Vagina (tissue), 2 donors: ENCODE measurements around the gene SDCBP2. TPM values are rescaled to one million over a fixed set of nuclear protein-coding genes. Genes with fewer than 3 reads are reported as not detected.
A peak's percentile ranks its signal among the peaks of the same experiment; 100 is the strongest.

Experiments used
- DNase-seq, 2 donors: peaks; one replicate each; pipeline ENCODE4 v3.0.0-alpha.2; 2017; ENCODE audit errors: extremely low spot score in 2 of 2
- H3K27ac ChIP-seq: fragments of 200-600 bp; sonication (generic); one replicate; pipeline ENCODE4 v1.5.1; 2019
- H3K27me3 ChIP-seq: fragments of 200-600 bp; sonication (generic); one replicate; pipeline ENCODE4 v1.5.1; 2019
- H3K36me3 ChIP-seq, 2 donors: fragments of 200-600 bp; sonication (generic); one replicate each; pipeline ENCODE4 v1.5.1; 2017 to 2019
- H3K4me1 ChIP-seq: fragments of 200-600 bp; sonication (generic); one replicate; pipeline ENCODE4 v1.5.1; 2019
- H3K4me3 ChIP-seq, 2 donors: fragments of 200-600 bp; sonication (generic); 1 replicate in 1 of 2; 2 replicates in 1 of 2; pipeline ENCODE4 v1.5.1; 2016 to 2019
- H3K9me3 ChIP-seq: fragments of 200-600 bp; sonication (generic); one replicate; pipeline ENCODE4 v1.5.1; 2019
- CTCF ChIP-seq, 3 experiments: fragments of 450-650 bp in 2 of 3; fragments of 200-600 bp in 1 of 3; sonication (generic) in 1 of 3; IDR thresholded peaks; one replicate each; pipeline ENCODE4 v1.5.1; 2017 to 2019; ENCODE audit warnings: antibody characterized with exemption in 3 of 3, mild to moderate bottlenecking in 2 of 3, moderate library complexity in 2 of 3
- POLR2A ChIP-seq, 2 donors: fragments of 450-650 bp; IDR thresholded peaks; one replicate each; pipeline ENCODE4 v1.6.1; 2017; ENCODE audit warnings: antibody characterized with exemption in 2 of 2, mild to moderate bottlenecking in 2 of 2, moderate library complexity in 2 of 2
- POLR2AphosphoS5 ChIP-seq, 2 donors: sonication (generic); formaldehyde crosslinking; IDR thresholded peaks; one replicate each; pipeline ENCODE4 v1.9.0; 2017; ENCODE audit warnings: antibody characterized with exemption in 2 of 2, mild to moderate bottlenecking in 2 of 2, low read depth in 1 of 2; ENCODE audit not compliant: insufficient read depth in 1 of 2
- intact Hi-C: fragments of 100-400 bp; cut with DNase I; formaldehyde crosslinking; loops from one replicate; pipeline ENCODE4 v1.15.1; 2023
- total RNA-seq: library from RNA; depleted of rRNA; stranded (reverse); fragments of >200 nt; gene quantifications from one replicate; pipeline ENCODE4 v1.2.3, GENCODE V29; 2016

Gene SDCBP2
- total RNA-seq, 1 donor from 2014 or later, result 43.5 TPM

GRCh38 chr20:1334370-1334731 is 5.4 kb upstream of the SDCBP2 start:
- H3K27ac ChIP-seq, result no peak overlapping the region
- H3K4me1 ChIP-seq, result peaks cover 37% of the 10 kb centered on the region

DNA sequence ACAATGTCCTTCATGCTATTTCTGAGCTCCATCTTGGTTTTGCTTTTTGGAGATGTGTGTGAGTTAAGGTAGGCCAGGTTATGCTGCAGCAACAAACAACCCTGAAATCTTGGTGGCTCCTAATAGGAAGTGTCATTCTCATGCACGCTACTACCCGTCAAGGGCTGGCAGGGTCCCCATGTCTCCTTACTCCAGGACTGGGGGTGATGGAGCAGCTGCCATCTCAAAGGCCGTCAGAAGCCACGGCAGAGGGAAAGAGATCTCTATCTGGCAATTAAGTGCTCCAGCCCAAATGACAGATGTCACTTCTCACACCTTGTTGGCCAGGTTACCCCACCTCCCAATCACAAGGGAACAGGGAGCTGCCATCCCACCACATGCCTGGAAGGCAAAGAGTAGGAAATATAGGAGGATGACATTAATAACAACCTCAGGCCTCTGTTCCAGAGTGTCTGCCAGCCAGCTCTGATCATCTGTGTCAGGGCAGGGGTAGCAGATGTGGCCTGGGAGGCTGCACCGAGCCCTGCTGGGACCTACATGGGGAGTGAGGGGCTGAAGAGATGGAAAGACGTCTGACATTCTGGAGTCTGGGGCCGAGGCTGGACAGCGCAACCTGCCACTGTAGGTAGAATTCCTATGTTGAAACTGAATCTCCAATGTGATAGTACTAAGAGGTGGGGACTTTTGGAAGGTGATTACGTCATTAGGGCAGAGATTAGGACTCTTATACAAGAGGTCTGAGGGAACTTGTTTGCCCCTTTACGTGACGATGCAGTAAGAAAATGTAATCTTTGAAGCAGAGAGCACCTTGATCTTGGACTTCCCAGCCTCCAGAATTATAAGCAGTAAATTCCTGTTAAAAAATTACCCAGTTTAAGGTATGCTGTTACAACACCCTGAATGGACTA is 4.8 kb upstream of the SDCBP2 start:
- Histone ChIP-seq H3K4me1 (peaks cover 44% of the 10 kb centered on the region), H3K27ac (no peak overlapping the region)
- intact Hi-C loops, result no loop called here

More at GRCh38 chr20:1334370-1334731, 5.4 kb upstream of the SDCBP2 start:
- peak in 1 of 2 donors; percentile 28 for DNase-seq
- no peak overlapping the region for H3K4me3 ChIP-seq
- H3K27me3 ChIP-seq, result no peaks in the 10 kb centered on the region
- no peak for TF ChIP-seq POLR2AphosphoS5 (IDR thresholded peaks at IDR 0.05; ENCODE audit: insufficient read depth in 1 of 2, low read depth in 1 of 2)
- TF ChIP-seq CTCF (IDR thresholded peaks at IDR 0.05), result no peak
- no peak for TF ChIP-seq POLR2A (IDR thresholded peaks at IDR 0.05)
- intact Hi-C loops, result no loop called here
- no peaks in the 10 kb centered on the region for H3K9me3 ChIP-seq
- H3K36me3 ChIP-seq, result no peaks in the 10 kb centered on the region

GRCh38 chr20:1332749-1333300 is 3.9 kb upstream of the SDCBP2 start:
- H3K27me3 ChIP-seq, result no peaks in the 10 kb centered on the region
- no peaks in the 10 kb centered on the region for H3K9me3 ChIP-seq
- peaks cover 50% of the 10 kb centered on the region for H3K4me1 ChIP-seq
- H3K4me3 ChIP-seq, result no peak overlapping the region
- intact Hi-C loops, result no loop called here
- no peak overlapping the region for H3K27ac ChIP-seq
- peak; percentile 22 to 42 for DNase-seq
- no peaks in the 10 kb centered on the region for H3K36me3 ChIP-seq
- TF ChIP-seq POLR2A (IDR thresholded peaks at IDR 0.05) (no peak), POLR2AphosphoS5 (IDR thresholded peaks at IDR 0.05; ENCODE audit: insufficient read depth in 1 of 2, low read depth in 1 of 2) (no peak)

More for the DNA sequence above, 4.8 kb upstream of the SDCBP2 start:
- H3K27me3 ChIP-seq, result no peaks in the 10 kb centered on the region
- H3K4me3 ChIP-seq, result no peak overlapping the region
- no peaks in the 10 kb centered on the region for H3K36me3 ChIP-seq
- TF ChIP-seq CTCF (IDR thresholded peaks at IDR 0.05), result no peak
- no peaks in the 10 kb centered on the region for H3K9me3 ChIP-seq
- peak; percentile 74 to 78 for DNase-seq

DNA sequence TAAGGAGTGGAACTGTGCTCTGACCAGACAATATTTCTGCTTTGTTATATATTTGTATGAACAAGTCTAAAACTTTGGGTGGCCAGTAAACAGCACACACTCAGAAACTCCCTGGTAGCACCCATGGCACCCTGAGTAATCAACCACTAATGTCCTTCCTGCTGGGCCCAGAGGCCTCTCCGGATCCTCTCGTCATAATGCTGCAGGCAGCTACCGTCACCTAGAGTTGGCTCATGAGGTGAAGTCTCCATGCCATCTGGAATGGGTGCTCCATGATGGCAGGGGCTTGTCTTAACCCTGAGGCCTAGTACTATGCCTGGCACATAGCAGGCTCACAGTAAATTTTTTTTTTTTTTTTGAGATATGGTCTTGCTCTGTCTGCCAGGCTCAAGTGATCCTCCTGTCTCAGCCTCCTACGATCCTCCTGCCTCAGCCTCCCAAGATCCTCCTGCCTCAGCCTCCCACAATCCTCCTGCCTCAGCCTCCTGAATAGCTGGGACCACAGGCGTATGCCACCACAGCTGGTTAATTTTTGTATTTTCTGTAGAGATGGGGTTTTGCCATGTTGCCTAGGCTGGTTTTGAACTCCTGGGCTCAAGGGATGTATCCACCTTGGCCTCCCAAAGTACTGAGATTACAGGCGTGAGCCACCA is 3.0 kb upstream of the SDCBP2 start:
- H3K4me1 ChIP-seq, result peaks cover 50% of the 10 kb centered on the region
- no peaks in the 10 kb centered on the region for H3K36me3 ChIP-seq
- no peaks in the 10 kb centered on the region for H3K27me3 ChIP-seq
- intact Hi-C loops, result no loop called here
- peak; percentile 64 to 78 for DNase-seq
- no peak overlapping the region for H3K4me3 ChIP-seq
- TF ChIP-seq POLR2A (IDR thresholded peaks at IDR 0.05), result no peak
- no peak for TF ChIP-seq POLR2AphosphoS5 (IDR thresholded peaks at IDR 0.05; ENCODE audit: insufficient read depth in 1 of 2, low read depth in 1 of 2)
- no peak for TF ChIP-seq CTCF (IDR thresholded peaks at IDR 0.05)
- H3K27ac ChIP-seq, result peak overlapping the region; percentile 100
- H3K9me3 ChIP-seq, result no peaks in the 10 kb centered on the region

- no peaks in the 10 kb centered on the region for H3K27me3 ChIP-seq
- H3K4me3 ChIP-seq, result no peak overlapping the region
- no peaks in the 10 kb centered on the region for H3K9me3 ChIP-seq
- TF ChIP-seq POLR2A (IDR thresholded peaks at IDR 0.05) (no peak), POLR2AphosphoS5 (IDR thresholded peaks at IDR 0.05; ENCODE audit: insufficient read depth in 1 of 2, low read depth in 1 of 2) (no peak), CTCF (IDR thresholded peaks at IDR 0.05) (no peak)
- H3K36me3 ChIP-seq, result no peaks in the 10 kb centered on the region
- DNase-seq, result peak; percentile 55 to 86
- peaks cover 50% of the 10 kb centered on the region for H3K4me1 ChIP-seq
- H3K27ac ChIP-seq, result peak overlapping the region; percentile 100
- intact Hi-C loops, result no loop called here
These were observed 2.2 kb upstream of the SDCBP2 start for GRCh38 chr20:1331101-1331500.
